Keratinocyte (primary cell): ENCODE data around the gene COL4A4.

Source experiments
- EZH2 ChIP-seq: IDR thresholded peaks from one replicate; pipeline ENCODE4 v1.6.1; 2012; ENCODE audit warnings: inconsistent platforms, mild to moderate bottlenecking, low read length, moderate library complexity
- TF ChIP-seq, protein P1 (sequence below), 3 experiments: IDR thresholded peaks in 1 of 3; conservative IDR thresholded peaks in 1 of 3; optimal IDR thresholded peaks in 1 of 3; 2 replicates in 2 of 3; 3 replicates in 1 of 3; pipeline versions ENCODE3 to v1.5.1; 2011; ENCODE audit warnings: low read length in 3 of 3, mild to moderate bottlenecking in 3 of 3, moderate library complexity in 2 of 3, control low read depth in 1 of 3, inconsistent platforms in 1 of 3; ENCODE audit not compliant: insufficient read depth in 2 of 3; ENCODE audit errors: extremely low read depth in 1 of 3

- TF ChIP-seq EZH2: no peak
- TF ChIP-seq, protein P1, sequence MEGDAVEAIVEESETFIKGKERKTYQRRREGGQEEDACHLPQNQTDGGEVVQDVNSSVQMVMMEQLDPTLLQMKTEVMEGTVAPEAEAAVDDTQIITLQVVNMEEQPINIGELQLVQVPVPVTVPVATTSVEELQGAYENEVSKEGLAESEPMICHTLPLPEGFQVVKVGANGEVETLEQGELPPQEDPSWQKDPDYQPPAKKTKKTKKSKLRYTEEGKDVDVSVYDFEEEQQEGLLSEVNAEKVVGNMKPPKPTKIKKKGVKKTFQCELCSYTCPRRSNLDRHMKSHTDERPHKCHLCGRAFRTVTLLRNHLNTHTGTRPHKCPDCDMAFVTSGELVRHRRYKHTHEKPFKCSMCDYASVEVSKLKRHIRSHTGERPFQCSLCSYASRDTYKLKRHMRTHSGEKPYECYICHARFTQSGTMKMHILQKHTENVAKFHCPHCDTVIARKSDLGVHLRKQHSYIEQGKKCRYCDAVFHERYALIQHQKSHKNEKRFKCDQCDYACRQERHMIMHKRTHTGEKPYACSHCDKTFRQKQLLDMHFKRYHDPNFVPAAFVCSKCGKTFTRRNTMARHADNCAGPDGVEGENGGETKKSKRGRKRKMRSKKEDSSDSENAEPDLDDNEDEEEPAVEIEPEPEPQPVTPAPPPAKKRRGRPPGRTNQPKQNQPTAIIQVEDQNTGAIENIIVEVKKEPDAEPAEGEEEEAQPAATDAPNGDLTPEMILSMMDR (optimal IDR thresholded peaks at IDR 0.05 in 1 of 3, IDR thresholded peaks at IDR 0.05 in 1 of 3, conservative IDR thresholded peaks at IDR 0.05 in 1 of 3; ENCODE audit: extremely low read depth in 1 of 3, insufficient read depth in 2 of 3, low read length in 3 of 3): no peak
Measured at GRCh38 chr2:227000123-227000522, 163.9 kb downstream of the COL4A4 start.
